Stimulated activated CD8-positive, alpha-beta memory T cell treated with anti-CD3 and anti-CD28 coated beads, Interleukin-2, amount 100 ng/mL, for 48 hours (primary cell): Measurements from ENCODE around the gene CCNJ.

Experiments
- DNase-seq, 2 donors: peaks; one replicate each; pipeline ENCODE4 v3.0.0-alpha.2; 2020; ENCODE audit warnings: low read depth in 2 of 2

Gene CCNJ

DNA sequence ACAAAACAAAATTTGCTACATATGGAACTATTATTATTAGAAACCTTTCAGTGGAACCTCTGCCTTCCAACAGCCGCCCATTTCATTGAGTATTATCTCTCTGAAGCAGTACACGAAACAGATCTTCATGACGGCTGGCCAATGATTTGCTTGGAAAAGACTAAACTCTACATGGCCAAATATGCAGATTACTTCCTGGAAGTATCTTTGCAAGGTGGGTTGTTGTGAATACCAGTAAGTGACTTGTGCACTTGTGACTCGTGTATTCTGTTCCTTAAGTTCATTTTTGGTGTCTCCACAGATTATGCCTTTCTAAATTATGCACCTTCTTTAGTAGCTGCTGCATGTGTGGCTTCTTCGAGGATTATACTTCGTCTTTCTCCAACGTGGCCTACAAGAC is 13.4 kb downstream of the CCNJ start:
- no peak for DNase-seq

DNA sequence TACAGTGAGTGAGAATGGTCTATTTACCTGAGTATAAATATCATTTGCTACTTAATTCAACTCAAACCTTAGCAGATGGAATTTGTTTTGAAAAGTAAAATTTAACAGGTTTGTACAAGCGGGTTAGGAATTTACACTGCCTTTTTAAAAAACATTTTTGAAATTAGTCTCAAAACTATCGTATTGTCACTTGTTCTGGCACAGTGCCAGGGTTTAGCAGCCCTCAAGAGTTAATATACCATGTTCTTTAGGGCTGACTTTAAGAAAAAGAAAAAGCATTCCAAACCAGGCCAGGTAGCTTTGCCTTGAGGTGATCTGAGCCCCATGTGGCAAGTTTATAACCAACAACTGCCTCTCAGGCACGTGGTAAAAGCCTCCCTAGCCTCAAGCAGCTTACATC is 17.8 kb downstream of the CCNJ start:
- DNase-seq, result no peak

DNA sequence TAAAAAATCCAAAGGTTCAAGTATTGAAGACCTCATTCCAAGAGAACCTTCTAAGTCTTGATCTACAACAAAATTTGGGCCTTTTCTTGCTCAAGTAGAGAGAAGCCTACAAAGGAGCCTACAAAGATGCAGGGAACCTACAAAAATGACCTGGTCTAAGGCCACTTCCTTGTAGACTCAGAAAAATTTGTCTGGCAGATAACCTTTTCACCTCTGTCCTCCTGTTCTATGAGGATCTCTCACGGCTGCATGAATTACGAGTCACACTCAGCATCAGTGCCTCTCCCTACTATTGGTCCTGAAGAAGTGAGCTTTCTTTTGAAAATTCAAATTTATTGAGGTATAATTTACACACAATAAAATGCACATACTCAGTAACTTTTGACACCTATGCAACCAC is 29.3 kb downstream of the CCNJ start:
- DNase-seq, result no peak

DNA sequence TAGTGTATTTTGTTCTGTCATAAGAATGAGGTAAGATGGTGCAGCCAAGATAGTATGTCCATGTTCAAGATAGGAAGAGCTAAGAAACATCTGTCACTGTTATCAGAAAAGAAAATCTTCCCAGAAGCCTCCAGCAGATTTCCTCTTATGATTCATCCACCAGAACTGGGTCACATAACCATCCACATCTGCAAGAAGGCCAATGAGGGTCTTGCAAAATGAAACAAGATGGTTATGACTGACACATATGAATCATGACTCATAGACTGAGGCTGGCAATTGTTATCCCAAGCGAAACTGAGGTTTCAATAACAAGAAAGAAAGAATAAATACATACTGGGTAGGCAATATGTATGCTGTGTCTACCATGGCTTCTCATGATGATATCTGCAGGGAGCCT is 30.3 kb downstream of the CCNJ start:
- no peak for DNase-seq

DNA sequence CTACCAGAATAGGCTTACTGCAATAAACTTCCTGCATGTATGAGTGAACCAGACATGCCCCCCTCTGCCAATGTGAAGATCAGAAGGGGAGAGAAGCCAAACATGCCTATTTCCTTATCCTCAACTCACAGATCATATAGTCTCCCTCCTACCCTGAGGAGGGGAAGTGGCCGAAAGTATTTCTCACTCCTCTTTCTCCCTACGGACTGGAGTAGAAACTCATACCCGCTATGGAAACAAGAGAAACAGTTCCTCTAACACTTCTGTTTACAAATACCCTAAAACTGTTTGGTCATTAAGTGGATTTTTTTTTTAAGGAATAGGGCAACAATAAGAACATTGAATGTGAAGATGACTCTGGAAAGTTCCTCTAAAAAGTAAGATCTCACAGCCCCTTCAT is 31.4 kb downstream of the CCNJ start:
- DNase-seq, result no peak

DNA sequence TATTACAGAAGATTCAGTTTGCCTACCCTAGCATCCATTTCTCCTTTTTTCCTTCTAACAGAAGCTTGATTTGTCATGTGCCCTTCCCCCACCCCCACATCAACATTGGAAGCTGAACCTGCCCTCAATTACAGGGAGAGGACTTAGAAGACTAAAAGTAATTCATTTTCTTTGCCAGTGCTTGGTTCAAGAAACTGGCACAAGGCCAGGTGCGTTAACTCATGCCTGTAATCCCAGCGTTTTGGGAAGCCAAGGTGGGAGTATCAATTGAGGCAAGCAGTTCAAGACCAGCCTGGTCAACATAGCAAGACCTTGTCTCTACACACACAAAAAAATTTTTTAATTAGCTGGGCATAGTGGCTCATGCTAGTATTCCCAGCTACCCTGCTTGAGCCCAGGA is 32.6 kb downstream of the CCNJ start:
- DNase-seq, result no peak

DNA sequence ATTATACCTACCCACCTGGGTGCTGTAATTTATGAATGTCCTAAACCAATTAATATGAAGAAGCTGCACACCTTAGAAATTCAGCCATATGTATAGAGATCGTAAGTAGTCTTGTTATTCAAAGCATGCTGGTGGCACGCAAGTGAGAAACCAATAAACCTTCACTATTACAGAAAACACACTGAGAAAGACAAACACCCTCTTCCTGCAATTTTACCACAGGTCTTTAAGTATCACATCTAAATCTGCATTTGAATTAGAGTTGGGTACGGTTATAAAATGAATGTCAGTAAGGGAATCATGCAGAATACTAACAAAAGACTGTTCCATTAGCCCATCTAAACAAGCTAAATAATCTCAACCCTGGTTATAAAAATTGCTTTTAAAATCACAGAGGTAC is 33.8 kb downstream of the CCNJ start:
- no peak for DNase-seq

DNA sequence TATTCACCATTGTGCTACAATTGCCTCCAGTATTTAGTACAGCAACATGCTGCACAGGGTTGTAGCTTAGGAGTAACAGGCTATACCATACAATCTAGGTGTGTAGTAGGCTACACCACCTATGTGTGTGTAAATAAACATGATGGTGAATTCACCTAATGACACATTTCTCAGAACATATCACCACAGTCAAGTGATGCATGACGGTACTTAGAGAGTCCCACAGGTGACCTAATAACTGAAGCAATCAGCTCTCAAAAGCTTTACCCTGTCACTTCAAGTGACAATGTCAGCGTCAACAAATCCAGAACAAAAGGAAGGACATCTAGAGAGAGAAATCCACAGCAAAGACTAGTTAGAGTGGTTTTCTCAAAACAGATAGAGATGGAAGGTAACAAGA is 38.8 kb downstream of the CCNJ start:
- DNase-seq, result no peak

DNA sequence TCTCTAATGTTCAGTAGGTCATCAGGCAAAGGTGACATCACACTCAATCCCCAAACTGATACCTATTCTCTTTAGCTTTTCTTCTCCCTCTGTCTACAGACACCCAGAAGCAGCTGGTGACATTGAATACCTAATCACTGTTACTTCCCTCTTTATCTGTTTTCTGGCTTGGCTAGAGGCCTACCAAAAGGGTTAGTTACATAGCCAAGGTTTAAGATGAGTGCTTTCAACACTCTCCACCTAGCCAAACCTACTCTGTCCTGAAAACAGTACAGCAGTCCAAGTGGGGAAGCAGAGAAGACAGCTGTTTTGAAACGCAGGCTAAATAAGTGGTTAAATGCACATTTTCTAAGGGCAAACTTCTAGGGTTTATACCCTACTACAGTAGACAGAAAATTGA is 39.4 kb downstream of the CCNJ start:
- no peak for DNase-seq

DNA sequence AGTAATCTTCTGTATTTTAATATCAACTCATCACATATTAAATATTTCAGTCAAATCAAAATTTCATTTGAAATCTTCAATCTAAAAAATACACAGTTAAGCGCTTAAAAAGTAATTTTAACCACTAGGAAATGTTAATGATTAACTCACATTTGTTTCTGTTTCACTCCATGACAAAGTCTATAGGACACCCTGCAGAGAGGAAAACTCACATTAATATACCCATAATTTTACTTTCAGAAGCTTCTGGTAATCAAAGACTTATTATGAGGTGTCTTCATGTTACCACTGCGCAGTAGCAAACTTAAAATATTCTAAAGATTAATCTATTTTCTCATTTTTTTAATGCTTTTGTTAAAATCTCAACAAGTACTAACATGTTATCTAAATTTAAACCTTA is 45.7 kb downstream of the CCNJ start:
- no peak for DNase-seq

DNA sequence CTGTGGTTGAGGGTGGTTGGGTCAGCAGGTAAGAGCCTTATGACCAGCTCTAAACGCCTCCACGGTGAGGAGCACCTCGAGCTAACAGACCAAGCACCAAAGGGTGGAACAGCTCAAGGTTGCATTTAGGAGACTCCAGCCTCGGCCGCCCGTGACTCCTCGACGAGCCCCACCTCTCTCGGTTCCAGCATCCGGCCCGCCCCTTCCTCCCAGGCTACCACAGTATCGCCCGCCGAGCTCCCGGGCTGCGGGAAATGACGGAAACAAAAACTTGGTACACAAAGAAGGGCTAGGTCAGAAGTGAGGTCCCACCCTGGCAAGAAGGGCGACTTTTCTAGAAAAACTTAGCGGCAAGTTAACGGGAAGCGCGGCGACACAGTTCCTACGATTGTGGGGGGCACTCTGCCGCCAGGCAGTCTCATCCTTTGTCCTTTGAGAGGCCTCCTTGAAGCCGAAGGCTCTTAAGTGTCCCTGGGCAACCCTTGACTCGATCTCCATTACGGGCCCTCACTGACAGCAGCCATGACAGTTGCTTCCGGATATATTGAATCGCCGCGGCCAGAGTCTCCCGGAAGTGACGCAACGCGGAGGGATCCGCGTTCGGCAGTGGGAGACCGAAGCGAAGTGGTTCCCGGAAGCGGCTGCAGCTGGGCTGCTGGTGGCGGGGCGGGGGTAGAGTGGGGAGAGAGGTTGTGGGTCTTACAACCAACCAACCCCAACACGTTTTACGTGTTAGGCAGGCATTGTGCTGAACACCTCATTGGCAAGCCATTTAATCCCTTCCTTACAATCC is 46.5 kb downstream of the CCNJ start:
- peak; percentile 81 to 90 for DNase-seq

DNA sequence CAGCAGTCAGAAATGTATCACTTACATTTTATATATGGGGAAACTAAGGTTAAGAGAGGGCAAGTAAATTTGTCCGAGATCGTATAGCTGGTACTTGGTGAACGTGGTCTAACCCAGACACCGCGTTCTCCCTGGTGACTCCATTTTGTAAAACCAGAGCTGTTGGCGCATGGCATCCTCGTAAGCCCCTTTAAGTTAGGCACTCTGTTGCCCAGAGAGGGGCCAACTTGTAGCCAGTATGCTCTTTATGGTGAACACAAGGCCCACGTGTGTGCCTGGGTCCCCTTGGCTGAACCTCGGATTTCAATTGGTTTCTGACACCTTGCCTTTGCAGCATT is 47.0 kb downstream of the CCNJ start:
- no peak for DNase-seq

DNA sequence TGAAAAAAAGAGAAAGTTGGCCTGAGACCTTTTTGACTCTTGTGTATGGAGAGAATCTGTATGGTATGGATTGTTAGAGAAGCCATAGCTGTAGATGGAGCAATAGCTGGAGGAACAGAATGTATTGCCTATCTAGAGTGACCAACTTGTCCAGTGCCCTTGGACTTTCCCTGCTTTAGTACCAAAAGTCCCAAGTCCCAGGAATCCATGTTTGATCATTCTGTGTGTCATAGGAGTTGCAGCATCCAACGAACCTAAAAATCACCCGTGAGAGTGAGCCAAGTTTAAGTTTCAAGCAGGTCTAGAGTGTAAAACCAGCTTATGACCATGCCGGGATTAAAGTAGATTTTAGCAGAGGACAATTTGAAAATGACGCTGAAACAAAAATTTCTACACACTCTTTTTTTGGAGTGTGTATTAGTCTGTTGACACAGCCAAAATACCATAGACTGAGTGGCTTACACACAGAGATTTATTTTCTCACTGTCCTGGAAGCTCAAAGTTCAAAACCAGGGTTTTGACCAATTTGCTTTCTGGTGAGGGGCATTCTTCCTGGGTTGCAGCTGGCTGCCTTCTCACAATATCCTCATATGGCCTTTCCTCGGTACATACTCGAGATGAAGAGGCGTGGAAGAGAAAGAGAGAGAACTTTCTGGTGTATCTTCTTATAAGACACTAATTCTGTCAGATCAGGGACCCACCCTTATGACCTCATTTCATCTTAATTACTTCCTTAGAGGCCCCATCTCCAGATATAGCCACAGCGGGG is 49.8 kb downstream of the CCNJ start:
- DNase-seq, result no peak

DNA sequence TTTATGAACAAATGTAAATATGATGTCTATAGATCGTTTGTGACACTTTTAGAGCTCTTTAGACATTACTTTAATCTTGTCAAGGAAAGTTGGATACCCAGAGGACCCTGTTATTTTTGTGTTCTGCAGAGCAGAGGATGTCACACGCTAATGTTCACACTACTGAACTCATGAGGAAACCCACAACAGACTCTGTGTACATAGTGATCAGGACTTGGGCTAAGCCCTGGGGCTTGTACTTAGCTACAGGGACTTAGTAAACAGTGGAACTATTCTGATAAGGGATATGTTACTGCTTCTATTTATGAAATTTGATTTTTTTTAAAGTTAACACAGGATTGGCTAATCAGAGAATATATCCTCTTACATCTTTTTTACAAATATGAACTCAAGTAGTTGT is 50.6 kb downstream of the CCNJ start:
- DNase-seq, result no peak

DNA sequence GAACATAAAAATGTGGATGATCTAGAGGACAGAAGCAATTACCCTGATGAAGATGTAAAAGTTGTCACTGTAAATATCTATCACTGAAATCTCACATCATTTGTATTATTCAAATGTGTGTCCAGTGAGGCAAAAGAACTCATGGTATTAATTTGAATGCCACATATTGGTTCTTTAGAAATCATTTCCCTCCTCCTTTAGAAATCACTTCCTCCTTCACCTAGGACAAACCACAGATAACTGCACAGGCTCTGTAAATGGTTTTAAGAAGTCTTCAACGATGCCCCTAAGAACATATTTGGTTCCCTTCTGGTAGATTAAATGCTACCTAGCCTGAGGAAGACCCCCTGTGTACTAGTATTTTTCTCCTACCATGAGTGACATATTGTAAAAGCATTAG is 53.6 kb downstream of the CCNJ start:
- DNase-seq, result no peak

DNA sequence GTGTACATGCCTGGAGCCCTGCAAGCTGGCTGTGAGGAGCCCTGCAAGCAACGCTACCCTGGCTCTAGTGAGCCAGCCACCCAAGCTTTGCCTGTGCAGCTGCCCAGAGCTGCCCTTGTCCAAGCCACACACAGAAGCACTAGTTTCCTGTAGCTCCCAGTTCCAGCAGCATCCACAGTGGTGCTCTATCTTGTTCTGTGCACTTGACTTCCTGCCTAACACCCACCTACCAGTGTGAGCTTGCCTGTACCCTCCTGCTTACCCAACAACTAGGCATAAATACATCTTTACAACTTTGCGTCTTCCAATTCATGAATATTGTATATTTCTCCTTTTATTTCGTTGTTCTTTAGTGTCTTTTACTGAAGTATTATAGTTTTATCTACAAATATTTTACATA is 54.5 kb downstream of the CCNJ start:
- DNase-seq, result no peak

DNA sequence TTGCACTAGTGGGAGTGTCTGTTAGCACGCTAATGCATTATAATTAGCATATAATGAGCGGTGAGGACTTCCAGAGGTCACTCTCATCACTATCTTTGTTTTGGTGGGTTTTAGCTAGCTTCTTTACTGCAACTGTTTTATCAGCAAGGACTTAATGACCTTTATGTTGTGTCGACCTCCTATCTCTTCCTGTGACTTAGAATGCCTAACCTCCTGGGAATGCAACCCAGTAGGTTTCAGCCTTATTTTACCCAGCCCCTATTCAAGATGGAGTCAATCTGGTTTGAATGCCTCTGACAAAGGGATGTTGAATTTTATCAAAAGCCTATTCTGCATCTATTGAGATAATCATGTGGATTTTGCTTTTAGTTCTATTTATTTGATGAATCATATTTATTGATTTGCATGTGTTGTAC is 64.2 kb downstream of the CCNJ start:
- DNase-seq, result no peak
